ENCODE results near the gene LSM14A.

DNA sequence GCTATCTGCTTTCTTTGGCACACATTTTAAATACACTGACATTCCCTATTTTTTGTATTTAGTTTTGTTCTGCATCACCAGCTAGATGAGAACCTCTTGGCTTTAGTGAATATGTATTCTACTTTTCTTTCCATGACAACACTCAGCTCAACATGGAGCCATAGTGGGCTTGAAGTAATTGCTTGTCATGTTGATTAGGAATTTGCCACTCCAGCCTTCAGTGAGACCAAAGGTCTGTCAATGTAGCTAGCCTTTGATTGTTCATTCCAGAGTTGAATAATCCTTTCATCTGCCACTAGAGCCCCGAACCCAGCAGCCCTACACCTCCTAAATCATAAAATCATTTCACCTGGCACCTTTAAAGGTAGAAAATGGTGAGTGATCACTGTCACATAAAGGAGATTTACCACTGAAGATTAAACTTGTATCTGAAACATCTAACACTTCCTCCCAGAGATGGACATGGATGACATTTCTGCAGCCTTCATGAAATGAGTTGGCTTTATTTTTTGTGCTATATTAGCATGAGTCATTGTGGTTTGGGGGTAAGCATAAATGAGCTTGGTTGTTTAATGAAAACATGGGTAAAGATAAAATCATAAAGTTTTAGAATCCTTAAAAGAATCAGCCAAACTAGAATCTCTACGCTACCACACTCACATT is 52.8 kb downstream of the LSM14A start:
- TF ChIP-seq USF1 (IDR thresholded peaks at IDR 0.05) (no peak), TAF1 (IDR thresholded peaks at IDR 0.05; ENCODE audit: low read depth) (no peak), EGR1 (IDR thresholded peaks at IDR 0.05) (no peak), REST (IDR thresholded peaks at IDR 0.05; ENCODE audit: low read depth) (no peak), MAX (IDR thresholded peaks at IDR 0.05) (no peak)
